Measurements from ENCODE around the gene GDPD2. TPM values are rescaled to one million over a fixed set of nuclear protein-coding genes. Genes with fewer than 3 reads are reported as not detected.

Gene GDPD2
- total and polyA plus RNA-seq, 2 of the 13 experiments (the other 11 are each of a cell fraction or from before 2014, with no cell fraction given) = 0.04 to 0.08 TPM

- TF ChIP-seq ZNF318 (CRISPR knock-in tag; IDR thresholded peaks at IDR 0.05) = no peak
- no peak for TF ChIP-seq ZNF766 (CRISPR knock-in tag; IDR thresholded peaks at IDR 0.05; ENCODE audit: borderline replicate concordance)
- TF ChIP-seq ZNF17 (CRISPR knock-in tag; IDR thresholded peaks at IDR 0.05) = no peak
- no peak for TF ChIP-seq BCLAF1 (IDR thresholded peaks at IDR 0.05)
Measured at GRCh38 chrX:70444946-70445656, 22.0 kb downstream of the GDPD2 start (continued).

Data from HepG2 (cell line).